Hematopoietic multipotent progenitor cell treated with erythropoietin and hydrocortisone succinate and interleukin-3 and kit ligand, for 4 days (in vitro differentiated cells): ENCODE results near the gene SLC12A4.

Source experiments
- DNase-seq: peaks from one replicate; pipeline ENCODE4 v3.0.0-alpha.2; 2015

The SLC12A4 gene

DNA sequence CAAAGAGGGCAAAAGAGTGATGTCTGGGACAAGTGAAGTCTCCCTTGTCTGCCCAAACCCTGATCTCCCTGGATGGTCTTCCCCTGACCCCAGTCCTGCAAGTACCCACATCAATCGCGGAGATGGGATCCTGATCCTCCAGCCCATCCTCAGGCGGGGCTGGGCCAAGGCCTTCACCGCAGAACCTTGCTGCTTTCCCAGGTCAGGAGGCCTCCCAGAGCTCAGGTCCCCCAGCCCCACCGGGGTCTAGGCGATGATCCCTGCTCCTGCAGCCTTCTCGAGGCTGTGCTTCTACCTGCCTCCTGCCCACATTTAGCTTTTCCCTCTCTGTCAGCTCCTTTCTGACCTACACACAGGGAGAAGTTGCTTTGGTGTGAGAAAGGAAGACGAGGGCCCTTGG lies 6.3 kb downstream of the SLC12A4 start:
- DNase-seq, result no peak

DNA sequence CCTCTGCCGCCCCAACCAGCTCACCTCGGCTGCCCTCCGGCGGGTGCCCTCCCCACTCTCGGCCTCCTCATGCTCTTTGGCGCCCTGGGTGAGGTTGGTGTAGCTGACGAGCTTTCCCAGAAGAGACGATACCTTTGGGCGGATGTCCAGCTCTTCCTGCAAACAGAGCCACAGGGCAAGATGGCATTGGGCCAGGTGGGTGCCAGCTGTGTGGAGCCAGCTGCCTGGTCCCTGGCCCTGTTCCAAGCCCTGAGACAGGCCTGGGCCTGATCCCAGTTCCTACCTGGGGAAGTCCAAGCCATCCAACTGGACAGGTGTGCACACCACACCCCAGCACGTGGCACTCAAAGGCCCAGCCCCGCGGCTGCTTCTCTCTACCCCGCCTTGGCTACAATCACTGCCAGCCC lies 6.9 kb downstream of the SLC12A4 start:
- DNase-seq, result no peak

GRCh38 chr16:67959536-67960329 lies 8.7 kb downstream of the SLC12A4 start:
- no peak for DNase-seq

GRCh38 chr16:67957622-67958021 lies 10.8 kb downstream of the SLC12A4 start:
- DNase-seq, result no peak

- DNase-seq, result no peak
These were observed 13.8 kb downstream of the SLC12A4 start for GRCh38 chr16:67954421-67955196.

- no peak for DNase-seq
These were observed 14.6 kb downstream of the SLC12A4 start for GRCh38 chr16:67953641-67954375.

DNA sequence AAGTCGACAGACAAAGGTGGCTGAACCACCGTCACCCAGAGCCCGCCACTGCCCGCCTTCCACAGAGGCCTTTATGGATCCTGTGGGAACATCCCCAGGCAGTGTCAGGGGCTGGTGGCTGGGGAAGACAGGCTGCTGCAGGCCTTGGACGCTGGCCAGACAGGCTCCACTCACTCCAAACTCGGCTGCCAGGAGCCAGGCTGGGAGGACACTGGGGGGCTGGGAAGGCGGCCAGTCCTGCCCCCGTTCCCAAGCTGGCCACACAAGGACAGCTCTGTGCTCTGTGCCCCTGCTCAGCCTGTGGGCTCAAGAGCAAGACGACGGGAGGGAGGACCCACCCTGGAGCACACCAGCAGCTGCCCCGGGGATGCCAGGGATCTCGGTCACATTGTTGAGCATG lies 17.0 kb downstream of the SLC12A4 start:
- no peak for DNase-seq

GRCh38 chr16:67950335-67950843 lies 18.0 kb downstream of the SLC12A4 start:
- DNase-seq, result no peak

GRCh38 chr16:67949645-67950044 lies 18.8 kb downstream of the SLC12A4 start:
- DNase-seq, result no peak

GRCh38 chr16:67948015-67948414 lies 20.4 kb downstream of the SLC12A4 start:
- no peak for DNase-seq

- DNase-seq, result no peak
These were observed 21.4 kb downstream of the SLC12A4 start for GRCh38 chr16:67946966-67947558.

GRCh38 chr16:67946128-67946569 lies 22.3 kb downstream of the SLC12A4 start:
- DNase-seq, result no peak

GRCh38 chr16:67945392-67945933 lies 23.0 kb downstream of the SLC12A4 start:
- no peak for DNase-seq

GRCh38 chr16:67944690-67945391 lies 23.6 kb downstream of the SLC12A4 start:
- no peak for DNase-seq

DNA sequence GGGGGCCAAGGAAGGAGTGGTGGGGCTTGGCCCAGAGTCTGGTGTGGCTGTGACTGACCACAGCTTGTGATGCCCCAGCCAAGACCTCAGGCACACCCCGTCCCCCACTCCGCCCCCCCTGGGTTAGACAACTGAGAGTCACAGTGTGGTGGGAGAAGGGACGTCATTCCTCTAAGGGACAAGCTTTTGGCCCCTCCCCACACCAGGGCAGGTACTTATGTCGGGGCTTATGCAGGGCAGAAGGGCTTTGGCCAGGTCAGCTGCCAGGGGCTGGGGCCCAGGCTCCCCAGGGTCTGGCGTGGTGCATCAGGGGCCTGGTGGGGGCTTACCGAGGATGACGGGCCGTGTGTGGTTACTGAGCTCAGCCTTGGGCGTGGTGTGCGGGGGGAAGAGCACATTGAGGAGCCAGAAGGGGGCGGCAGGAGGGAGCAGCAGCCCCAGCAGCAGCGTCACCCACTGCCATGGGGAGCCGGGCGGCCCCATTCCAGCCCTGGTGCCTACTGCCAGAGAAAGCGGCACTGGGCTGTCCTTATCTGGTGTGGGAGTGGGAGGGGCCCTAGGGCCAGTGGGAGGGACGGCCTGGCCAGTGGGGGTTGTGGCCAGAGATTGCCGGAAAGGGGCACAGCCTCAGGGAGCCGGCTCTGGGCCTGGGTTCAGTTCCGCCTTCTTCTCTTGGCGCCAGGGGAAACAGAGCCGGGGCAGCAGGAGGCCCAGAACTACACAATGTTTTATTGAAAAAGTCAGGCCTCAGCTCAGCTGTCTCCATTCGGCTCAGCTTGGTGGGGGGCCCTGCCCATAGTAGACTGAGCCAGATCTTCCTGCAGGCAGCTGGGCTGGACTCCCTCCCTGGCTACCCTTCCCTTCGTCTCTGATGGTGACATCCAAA lies 24.6 kb downstream of the SLC12A4 start, which contains the start of gene LCAT:
Gene LCAT (minus strand): TSS at position 502 of the 886 bp plus-strand sequence. CDS start 19 bp downstream, at position 483.
- peak; percentile 38 for DNase-seq

GRCh38 chr16:67943256-67943618 lies 25.2 kb downstream of the SLC12A4 start:
- no peak for DNase-seq

DNA sequence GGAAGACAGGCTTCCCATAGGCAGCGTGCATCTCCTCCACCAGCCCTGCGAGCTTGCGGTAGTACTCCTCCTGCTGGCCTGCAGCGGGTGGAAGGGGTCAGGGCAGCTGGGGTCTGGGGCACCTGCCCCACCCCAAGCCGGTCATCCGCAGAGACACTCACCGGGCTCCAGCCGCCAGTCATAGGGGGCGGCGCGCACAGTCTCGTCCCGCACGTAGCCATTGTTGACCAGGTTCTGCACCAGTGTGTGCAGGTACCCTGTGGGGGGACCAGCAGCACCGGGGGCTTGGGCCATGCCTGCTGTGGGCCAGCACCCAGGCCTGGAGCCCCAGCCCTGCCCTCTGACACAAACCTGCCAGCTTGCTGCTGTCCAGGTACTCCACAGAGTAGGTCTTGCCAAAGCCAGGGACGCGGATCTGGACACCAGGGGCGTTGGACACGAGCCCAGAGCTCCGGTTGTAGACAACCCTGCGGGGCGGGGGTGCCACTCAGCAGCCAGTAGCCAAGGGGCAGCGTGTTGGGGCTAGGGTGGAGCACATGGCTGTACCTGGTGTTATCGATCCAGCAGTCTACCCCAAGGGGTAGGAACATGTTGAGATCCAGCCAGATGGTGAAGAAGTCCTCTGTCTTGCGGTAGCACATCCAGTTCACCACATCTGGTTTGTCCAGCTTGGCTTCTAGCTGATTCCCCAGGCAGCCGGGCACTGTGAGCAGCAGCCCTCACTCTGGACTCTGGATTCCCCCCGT lies 25.8 kb downstream of the SLC12A4 start:
- no peak for DNase-seq

- DNase-seq, result peak; percentile 75
These were observed 26.3 kb downstream of the SLC12A4 start for GRCh38 chr16:67942200-67942509.

DNA sequence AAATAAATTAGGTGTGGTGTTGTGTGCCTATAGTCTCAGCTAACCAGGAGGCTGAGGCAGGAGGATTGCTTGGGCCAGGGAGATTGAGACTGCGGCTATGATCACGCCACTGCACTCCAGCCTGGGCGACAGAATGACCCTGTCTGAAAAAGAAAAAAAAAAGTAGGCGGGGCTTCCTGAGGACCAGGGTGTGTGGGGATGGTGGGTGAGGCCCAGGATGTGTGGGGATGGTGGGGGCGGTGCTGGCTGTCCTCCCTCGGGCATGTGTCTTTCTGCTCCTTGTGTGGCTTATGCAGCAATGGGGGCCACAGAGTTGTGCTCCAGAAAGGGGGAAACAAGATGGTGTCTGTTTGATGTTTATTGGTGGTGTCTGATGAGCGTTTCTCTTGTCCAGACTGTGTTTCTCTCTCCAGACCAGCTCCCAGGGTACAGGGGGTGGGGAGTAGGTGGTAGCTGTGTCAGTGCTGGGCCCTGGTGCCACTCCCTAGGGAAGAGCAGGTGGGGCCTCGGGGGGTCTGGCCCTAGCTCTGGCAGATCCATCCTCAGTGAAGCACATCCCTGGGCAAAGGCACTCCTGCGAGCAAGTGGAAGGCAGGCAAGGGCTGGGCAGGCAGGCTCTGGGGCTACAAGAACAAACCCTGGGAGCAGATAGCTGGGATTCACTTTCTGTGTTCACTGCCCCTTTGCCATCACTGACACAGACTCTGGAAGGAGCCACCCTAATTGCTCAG lies 26.8 kb downstream of the SLC12A4 start:
- peak; percentile 30 for DNase-seq
